HG02678 (cell line): ENCODE measurements around the gene SON.
A peak's percentile ranks its signal among the peaks of the same experiment; 100 is the strongest.
"Not testable (repeated sequence)": the region's sequence is repeated elsewhere in the genome, so short reads cannot be mapped to it uniquely, and the experiment has no call there.

Source experiments
- ATAC-seq: cut with Tn5 transposase; IDR thresholded peaks from one replicate; pipeline ENCODE4 v1.9.1; 2021; ENCODE audit warnings: mild to moderate bottlenecking, moderate library complexity; ENCODE audit not compliant: unreplicated experiment

The SON gene, protein sequence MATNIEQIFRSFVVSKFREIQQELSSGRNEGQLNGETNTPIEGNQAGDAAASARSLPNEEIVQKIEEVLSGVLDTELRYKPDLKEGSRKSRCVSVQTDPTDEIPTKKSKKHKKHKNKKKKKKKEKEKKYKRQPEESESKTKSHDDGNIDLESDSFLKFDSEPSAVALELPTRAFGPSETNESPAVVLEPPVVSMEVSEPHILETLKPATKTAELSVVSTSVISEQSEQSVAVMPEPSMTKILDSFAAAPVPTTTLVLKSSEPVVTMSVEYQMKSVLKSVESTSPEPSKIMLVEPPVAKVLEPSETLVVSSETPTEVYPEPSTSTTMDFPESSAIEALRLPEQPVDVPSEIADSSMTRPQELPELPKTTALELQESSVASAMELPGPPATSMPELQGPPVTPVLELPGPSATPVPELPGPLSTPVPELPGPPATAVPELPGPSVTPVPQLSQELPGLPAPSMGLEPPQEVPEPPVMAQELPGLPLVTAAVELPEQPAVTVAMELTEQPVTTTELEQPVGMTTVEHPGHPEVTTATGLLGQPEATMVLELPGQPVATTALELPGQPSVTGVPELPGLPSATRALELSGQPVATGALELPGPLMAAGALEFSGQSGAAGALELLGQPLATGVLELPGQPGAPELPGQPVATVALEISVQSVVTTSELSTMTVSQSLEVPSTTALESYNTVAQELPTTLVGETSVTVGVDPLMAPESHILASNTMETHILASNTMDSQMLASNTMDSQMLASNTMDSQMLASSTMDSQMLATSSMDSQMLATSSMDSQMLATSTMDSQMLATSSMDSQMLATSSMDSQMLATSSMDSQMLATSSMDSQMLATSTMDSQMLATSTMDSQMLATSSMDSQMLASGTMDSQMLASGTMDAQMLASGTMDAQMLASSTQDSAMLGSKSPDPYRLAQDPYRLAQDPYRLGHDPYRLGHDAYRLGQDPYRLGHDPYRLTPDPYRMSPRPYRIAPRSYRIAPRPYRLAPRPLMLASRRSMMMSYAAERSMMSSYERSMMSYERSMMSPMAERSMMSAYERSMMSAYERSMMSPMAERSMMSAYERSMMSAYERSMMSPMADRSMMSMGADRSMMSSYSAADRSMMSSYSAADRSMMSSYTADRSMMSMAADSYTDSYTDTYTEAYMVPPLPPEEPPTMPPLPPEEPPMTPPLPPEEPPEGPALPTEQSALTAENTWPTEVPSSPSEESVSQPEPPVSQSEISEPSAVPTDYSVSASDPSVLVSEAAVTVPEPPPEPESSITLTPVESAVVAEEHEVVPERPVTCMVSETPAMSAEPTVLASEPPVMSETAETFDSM (N-terminal part only)

GRCh38 chr21:33542640-33543504 lies at the start of gene SON:
SON (plus strand) TSS chr21:33543038; CDS start chr21:33543093, 55 bp downstream.
- ATAC-seq, result peak; percentile 93

DNA sequence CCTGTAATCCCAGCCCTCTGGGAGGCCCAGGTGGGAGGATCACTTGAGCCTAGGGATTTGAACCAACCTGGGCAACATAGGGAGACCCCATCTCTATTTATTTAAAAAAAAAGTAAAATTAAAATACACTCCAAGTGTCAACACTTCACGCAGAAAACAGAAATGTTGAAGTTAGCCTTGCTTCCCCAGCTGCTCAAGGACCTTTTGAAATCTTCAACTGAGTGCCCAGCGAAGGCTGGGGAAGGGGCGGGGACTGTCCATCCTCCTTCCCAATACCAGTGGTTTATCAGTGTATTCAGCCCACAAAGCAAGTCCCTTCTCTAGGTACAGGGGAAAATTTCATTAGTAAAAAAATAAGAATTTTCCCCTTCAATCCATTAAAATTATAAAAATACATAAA lies 49.1 kb upstream of the SON start:
- ATAC-seq, result no peak

GRCh38 chr21:33495743-33496142 lies 47.1 kb upstream of the SON start:
- ATAC-seq, result no peak

- no peak for ATAC-seq
Observed at GRCh38 chr21:33496345-33496744, 46.5 kb upstream of the SON start.

DNA sequence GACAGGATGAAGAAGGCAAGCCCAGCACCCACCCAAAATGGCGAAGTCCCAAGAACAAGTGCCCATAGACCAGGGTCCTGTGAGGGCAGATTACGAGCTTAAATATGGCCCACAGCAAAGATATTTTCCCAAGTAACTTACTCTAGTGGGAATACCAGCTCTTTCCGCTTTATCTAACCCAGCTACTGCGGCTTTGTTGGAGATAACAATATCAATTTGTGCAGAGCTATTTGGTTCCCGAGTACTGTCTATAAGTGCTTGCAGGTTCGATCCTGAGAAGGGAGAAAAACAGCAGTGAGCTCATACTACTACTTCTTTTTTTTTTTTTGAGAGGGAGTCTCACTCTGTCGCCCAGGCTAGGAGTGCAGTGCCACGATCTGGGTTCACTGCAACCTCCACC lies 37.0 kb upstream of the SON start:
- ATAC-seq, result no peak

DNA sequence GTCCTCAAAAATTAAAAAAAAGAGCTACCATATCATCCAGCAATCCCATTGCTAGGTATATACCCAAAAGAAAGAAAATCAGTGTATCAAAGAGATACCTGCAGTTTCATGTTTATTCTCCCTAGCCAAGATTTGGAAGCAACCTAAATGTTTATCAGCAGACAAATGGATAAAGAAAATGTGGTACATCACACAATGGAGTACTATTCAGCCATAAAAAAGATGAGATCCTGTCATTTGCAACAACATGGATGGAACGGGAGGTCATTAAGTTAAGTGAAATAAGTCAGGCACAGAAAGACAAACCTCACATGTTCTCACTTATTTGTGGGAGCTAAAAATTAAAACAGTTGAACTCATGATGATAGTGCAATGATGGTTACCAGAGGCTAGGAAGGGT lies 35.8 kb upstream of the SON start:
- not testable (repeated sequence) for ATAC-seq

DNA sequence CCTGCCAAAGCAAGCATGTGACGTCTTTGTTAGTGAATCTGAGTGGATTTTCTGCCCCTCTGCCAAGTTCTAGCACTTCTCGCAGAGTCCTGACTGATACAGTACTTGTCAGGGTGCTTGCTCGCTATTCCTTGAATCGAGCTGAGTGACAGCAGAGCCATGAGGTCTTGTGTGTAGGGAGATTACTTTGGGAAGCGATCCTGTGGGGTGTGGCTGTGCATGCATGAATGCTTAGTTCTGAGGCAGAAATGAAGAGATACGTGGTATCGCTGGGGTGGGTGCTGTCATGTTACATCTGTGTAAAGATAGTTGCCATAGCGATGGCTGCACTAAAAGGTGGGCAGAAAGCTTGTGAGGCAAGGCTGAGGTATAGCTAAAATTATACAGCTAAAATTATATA lies 32.0 kb upstream of the SON start:
- no peak for ATAC-seq

DNA sequence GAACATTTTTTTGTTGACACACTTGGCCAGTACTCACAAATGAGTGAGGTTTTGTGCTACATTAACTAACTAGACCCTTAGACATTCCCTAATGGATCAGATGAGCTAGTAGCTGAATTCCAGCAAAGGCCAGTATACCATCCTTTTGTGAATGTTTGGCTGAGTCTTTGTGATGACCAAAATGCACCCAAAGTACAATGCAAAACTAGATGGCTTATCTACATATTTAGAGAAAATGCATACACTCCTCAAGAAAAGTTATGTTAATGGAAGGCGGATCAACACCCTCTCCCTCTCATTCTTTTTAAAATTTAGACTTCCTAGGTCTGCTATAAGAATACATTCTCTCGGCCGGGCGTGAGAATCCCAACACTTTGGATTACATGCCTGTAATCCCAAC lies 31.2 kb upstream of the SON start:
- no peak for ATAC-seq

GRCh38 chr21:33512481-33512880 lies 30.4 kb upstream of the SON start:
- no peak for ATAC-seq

DNA sequence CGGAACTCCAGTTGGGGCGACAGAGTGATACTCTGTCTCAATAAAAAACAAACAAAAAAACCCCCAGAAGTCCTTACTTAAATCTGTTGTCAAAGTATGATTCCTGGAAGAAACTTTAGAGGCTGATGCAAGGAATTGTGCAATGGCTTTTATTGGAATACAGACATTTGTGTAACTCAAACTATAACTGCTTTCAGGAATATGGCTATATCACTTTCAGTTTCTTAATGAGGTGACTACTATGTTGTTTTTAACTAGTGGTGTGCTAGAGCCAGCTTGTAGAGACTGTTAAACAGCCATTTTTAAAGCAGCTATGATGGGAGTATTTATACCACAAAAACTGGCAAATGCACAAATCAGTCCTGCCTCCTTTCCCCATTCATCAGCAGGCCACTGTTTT lies 28.6 kb upstream of the SON start:
- no peak for ATAC-seq

DNA sequence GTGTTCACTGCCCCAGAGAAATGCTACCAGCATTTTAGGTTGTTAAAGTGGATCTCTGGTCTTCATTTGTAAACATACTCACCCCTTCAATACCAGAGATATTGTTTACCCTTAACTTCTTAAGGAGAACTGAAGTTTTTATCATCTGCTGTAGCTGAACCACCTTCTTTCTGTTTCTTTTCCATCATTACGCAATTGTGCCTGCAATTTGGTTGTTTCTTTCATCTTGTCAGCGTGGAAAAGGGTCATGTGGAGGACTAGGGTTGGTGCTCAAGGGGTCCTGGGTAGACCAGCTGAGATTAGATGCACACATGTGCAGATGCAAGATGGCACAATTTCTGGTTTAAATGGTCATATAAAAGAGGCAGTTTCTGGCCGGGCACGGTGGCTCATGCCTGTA lies 23.9 kb upstream of the SON start:
- no peak for ATAC-seq

DNA sequence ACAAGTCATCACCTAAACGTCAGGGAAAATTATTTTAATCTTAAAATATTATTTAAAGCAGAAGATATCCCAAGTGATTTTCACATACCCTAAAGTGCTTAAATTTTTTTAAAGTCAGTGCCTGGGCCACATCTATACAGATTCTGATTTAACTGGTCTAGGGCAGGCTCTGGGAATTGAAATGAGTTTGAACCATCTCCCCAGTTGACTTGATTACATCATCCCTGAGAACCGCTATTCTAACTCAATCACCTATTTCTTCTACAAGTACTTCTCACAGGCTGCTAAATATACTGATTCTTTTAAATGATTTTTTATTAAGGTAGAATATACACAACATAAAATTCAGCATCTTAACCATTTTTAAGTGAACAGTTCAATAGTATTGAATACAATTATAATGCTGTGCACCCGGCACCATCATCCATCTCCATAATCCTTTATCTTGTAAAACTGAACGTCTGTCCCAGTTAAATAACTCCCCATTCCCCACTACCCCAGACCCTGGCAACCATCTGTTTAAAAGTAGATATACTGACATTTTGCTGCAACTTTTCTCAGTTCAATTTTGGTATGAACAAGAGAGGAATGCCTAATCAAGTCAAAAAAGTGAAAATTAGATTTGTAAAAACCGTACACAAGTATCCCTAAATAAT lies 20.4 kb upstream of the SON start:
- ATAC-seq, result no peak

DNA sequence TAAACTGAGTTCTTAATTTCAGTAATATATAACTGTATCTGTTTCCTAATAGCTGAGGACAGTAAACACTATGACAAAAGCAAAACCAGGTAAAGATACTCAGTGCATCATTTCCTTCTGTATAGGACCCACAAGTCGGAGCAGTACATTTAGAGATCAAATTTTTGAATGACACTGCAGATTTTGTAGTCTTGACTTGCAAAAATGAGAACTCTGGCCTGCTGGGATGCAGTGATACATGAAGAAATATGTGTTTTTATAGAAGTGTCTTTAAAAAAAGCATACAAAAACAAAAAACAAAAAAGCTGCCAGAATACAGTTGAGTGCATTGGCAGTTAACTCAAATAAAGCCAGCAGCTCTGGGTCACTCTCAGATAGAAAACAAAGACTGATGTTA lies 19.9 kb upstream of the SON start:
- ATAC-seq, result no peak

GRCh38 chr21:33531007-33531406 lies 11.8 kb upstream of the SON start:
- ATAC-seq, result no peak

DNA sequence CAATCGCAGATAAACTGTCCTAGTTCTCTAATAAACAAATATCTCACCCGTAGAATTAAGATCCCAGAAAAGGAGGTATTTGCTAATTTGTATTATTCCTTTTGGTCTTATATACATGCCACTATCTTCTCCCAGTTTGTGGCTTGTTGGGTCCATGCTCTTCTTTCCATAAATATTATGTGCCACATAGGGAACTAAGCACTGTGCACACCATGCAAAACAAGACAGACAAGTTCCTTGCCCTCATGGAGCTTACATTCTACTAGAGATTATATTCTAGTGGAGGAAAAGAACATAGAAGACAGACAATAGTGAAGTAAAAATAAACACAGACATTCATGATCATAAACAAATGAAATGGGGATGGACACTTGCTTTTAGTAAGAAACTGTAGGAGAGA lies 5.6 kb upstream of the SON start:
- no peak for ATAC-seq

GRCh38 chr21:33539616-33540015 lies 3.2 kb upstream of the SON start:
- no peak for ATAC-seq

DNA sequence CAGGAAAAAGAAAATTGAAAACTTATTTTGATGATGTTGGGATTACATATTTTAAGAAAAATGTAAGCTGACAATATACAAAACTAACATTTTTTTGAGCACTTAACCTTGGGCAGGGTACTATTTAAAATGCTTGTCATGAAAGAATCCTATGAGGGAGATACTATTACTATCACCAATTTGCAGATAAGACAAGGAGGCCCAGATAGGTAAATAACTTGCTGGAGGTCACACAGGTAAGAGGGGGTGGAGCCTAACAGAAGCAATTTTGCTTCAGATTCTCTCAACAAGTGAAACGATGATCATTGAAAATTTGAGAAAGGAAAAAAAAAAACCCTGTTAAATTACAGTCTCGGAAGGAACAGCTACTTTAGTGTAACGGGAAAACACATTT lies 2.1 kb upstream of the SON start:
- ATAC-seq, result no peak

DNA sequence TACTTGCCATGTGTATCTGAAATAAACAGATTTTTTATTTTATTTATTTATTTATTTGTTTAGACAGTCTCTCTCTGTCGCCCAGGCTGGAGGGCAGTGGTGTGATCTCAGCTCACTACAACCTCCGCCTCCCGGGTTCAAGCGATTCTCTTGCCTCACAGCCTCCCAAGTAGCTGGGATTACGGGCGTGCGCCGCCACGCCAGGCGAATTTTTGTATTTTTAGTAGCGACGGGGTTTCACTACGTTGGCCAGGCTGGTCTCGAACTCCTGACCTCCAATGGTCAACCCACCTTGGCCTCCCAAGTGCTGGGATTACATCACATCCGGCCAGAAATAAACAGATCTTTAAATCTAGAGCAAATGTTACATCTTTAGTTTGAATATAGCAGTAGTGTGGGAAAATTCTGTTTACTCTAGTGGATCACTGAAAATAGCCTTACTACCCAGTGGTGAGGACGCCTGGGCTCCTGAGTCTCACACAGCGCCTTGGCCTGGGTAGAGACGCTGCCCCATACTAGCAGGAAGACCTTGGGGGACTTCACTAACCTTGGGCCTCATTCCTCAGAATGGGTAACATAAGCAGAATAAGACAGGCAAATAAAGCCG lies 1.6 kb upstream of the SON start:
- no peak for ATAC-seq
